ENCODE results near the gene SCARB1. TPM values are rescaled to one million over a fixed set of nuclear protein-coding genes. Genes with fewer than 3 reads are reported as not detected.

The SCARB1 gene
- total and polyA plus RNA-seq, 4 experiments from 2014 or later: 1.5 to 2.6 (median 1.9) TPM

- ChIA-PET CTCF (ENCODE audit: partially characterized antibody) (interaction anchor here (1.0 kb wide), 1 partner anchor 8 kb away, joined by 3 read pairs; no protein-coding TSS in a partner anchor), POLR2A (ENCODE audit: partially characterized antibody) (no interaction called here)
- Histone ChIP-seq H3K4me1 (ENCODE audit: insufficient read depth, low read length) (no peaks in the 10 kb centered on the region), H3K4me3 (ENCODE audit: low read length in 2 of 2) (no peak overlapping the region), H3K27ac (ENCODE audit: low read depth, low read length) (no peak overlapping the region), H3K36me3 (ENCODE audit: insufficient read depth, low read length) (no peaks in the 10 kb centered on the region), H3K9me3 (ENCODE audit: control insufficient read depth in 1 of 2, low read length in 2 of 2) (no peaks in the 10 kb centered on the region), H3K27me3 (ENCODE audit: insufficient read depth, low read length) (no peaks in the 10 kb centered on the region)
- Mint-ChIP-seq H3K9me3 (no peaks in the 10 kb centered on the region), H3K36me3 (no peaks in the 10 kb centered on the region), H3K4me1 (peaks cover 0 to 2% (median 0%) of the 10 kb centered on the region in 4 donors), H3K4me3 (no peak overlapping the region), H3K27ac (peak overlapping the region in 1 of 7 donors; percentile 84), H3K27me3 (no peaks in the 10 kb centered on the region)
- intact Hi-C loops (cut with micrococcal nuclease): no loop called here
- DNase-seq: no peak
Measured at GRCh38 chr12:124854637-124855184, 9.0 kb downstream of the SCARB1 start.

DNA sequence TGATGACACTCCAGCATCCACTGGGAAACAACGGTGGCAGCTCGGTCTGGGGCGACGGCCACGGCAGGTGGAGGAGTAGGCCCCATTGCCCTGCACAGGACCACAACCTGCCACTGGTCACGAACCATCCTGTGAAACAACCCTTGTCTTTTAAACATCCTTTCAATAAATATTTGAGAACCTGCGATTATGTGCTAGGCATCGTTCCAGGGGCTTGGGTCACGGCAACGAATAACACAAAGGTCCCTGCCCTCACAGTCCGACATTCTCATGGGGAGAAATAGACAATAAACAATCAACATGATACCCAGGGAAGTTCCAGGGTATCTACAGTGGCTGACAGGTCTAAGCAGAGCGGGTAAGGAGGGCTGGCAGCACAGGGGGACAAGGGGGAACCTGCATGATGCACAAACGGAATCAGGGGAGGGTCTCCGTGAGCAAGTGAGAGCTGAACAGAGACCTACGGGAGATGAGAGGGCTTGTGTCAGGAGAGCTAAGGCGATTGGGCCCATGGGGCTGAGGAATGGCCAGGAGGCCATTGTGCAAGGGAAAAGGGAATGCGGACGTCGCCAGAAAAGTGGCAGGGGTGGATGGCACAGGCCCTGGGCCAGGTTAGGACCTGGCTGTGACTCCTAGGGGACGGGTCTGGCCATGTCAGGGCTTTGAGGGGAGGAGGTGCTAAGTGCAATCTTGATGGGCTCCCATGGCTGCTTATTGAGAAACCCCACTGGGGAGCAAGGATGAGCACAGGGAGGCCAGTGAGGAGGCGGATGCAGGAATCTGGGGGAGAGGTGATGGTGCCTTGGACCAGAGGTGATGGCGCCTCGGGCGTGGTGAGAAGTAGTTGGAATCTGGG lies 9.7 kb downstream of the SCARB1 start:
- no peak for DNase-seq
- ChIA-PET CTCF (ENCODE audit: partially characterized antibody) (no interaction called here), POLR2A (ENCODE audit: partially characterized antibody) (no interaction called here)
- H3K9me3 Mint-ChIP-seq: no peaks in the 10 kb centered on the region
- no peak overlapping the region for H3K27ac Mint-ChIP-seq
- H3K27ac ChIP-seq (ENCODE audit: low read depth, low read length): no peak overlapping the region
- no peaks in the 10 kb centered on the region for H3K9me3 ChIP-seq (ENCODE audit: control insufficient read depth in 1 of 2, low read length in 2 of 2)
- no peaks in the 10 kb centered on the region for H3K36me3 Mint-ChIP-seq
- H3K4me3 Mint-ChIP-seq: no peak overlapping the region
- H3K27me3 Mint-ChIP-seq: no peaks in the 10 kb centered on the region
- intact Hi-C loops (cut with micrococcal nuclease): no loop called here
- H3K4me3 ChIP-seq (ENCODE audit: low read length in 2 of 2): no peak overlapping the region
- no peaks in the 10 kb centered on the region for H3K4me1 ChIP-seq (ENCODE audit: insufficient read depth, low read length)
- no peaks in the 10 kb centered on the region for H3K36me3 ChIP-seq (ENCODE audit: insufficient read depth, low read length)
- no peaks in the 10 kb centered on the region for H3K27me3 ChIP-seq (ENCODE audit: insufficient read depth, low read length)
- peaks cover 0 to 2% (median 0%) of the 10 kb centered on the region in 4 donors for H3K4me1 Mint-ChIP-seq

DNA sequence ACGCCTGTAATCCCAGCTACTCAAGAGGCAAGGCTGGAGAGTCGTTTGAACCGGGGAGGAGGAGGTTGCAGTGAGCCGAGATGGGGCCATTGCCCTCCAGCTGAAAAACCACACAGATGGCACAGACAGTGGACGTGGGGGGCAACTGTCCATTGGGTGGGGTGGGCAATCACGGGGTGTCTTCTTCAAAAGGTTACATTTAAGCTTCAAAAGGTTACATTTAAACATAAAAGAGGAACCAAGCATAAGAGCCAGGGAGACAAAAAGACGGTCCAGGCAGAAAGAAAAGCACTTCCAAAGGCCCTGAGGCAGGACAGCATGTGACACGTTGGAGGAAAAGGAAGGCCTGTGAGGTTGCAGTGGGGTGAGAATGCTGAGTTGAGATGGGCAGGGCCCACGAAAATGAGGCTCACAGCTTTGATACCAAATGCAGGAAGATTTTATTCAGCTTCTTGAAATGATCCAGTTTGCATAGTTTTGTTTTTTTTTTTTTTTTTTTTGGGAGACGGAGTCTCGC lies 10.7 kb downstream of the SCARB1 start:
- no peaks in the 10 kb centered on the region for H3K4me1 ChIP-seq (ENCODE audit: insufficient read depth, low read length)
- peaks cover 0 to 2% (median 0%) of the 10 kb centered on the region in 4 donors for H3K4me1 Mint-ChIP-seq
- intact Hi-C loops (cut with micrococcal nuclease): no loop called here
- no peaks in the 10 kb centered on the region for H3K27me3 Mint-ChIP-seq
- no peak overlapping the region for H3K27ac Mint-ChIP-seq
- no peaks in the 10 kb centered on the region for H3K36me3 ChIP-seq (ENCODE audit: insufficient read depth, low read length)
- no peak overlapping the region for H3K4me3 ChIP-seq (ENCODE audit: low read length in 2 of 2)
- no peak for DNase-seq
- H3K9me3 ChIP-seq (ENCODE audit: control insufficient read depth in 1 of 2, low read length in 2 of 2): no peaks in the 10 kb centered on the region
- ChIA-PET POLR2A (ENCODE audit: partially characterized antibody) (no interaction called here), CTCF (ENCODE audit: partially characterized antibody) (no interaction called here)
- H3K9me3 Mint-ChIP-seq: no peaks in the 10 kb centered on the region
- H3K36me3 Mint-ChIP-seq: no peaks in the 10 kb centered on the region
- no peak overlapping the region for H3K4me3 Mint-ChIP-seq
- H3K27ac ChIP-seq (ENCODE audit: low read depth, low read length): no peak overlapping the region
- H3K27me3 ChIP-seq (ENCODE audit: insufficient read depth, low read length): no peaks in the 10 kb centered on the region

DNA sequence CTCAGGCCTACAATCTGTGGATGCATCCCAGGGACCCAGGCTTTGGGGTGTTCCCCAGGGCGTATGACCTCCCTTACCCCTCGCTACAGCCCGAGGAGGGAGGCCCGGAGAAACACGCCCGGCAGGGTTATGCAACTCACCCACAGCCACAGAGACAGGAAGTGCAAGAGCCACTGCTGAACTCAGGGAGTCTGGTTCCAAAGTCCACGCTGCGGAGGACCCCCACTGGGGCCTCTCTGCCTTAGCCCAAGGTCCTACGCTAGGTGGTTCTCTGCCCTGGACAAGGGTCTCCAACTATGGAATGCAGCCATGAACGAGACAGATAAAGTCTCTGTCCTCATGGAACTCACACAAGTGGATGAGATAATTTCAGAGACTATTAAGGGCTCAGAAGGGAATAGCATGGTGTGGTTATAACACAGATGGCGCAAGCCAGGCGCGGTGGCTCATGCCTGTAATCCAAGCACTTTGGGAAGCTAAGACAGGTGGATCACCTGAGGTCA lies 11.3 kb downstream of the SCARB1 start:
- no peak overlapping the region for H3K4me3 ChIP-seq (ENCODE audit: low read length in 2 of 2)

DNA sequence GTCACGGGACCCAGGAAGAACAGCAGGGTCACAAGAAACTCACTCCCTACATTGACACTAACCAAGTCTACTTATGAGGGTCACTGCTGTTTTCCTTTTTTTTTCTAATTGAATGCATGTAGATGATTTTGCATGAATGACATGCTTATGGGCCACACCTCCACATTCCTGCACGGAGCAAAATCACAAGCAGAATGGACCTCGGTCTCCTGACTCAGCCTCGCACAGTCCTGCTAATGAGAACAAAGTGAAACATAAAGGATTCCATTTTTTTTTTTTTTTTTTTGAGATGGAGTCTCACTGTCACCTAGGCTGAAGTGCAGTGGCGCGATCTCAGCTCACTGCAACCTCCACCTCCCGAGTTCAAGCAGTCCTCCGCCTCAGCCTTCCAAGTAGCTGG lies 12.3 kb downstream of the SCARB1 start:
- Histone ChIP-seq H3K27ac (ENCODE audit: low read depth, low read length) (no peak overlapping the region), H3K4me1 (ENCODE audit: insufficient read depth, low read length) (no peaks in the 10 kb centered on the region), H3K27me3 (ENCODE audit: insufficient read depth, low read length) (no peaks in the 10 kb centered on the region), H3K36me3 (ENCODE audit: insufficient read depth, low read length) (no peaks in the 10 kb centered on the region), H3K4me3 (ENCODE audit: low read length in 2 of 2) (no peak overlapping the region), H3K9me3 (ENCODE audit: control insufficient read depth in 1 of 2, low read length in 2 of 2) (no peaks in the 10 kb centered on the region)
- Mint-ChIP-seq H3K27me3 (no peaks in the 10 kb centered on the region), H3K4me3 (no peak overlapping the region), H3K4me1 (peaks cover 0 to 2% (median 0%) of the 10 kb centered on the region in 4 donors), H3K36me3 (no peaks in the 10 kb centered on the region), H3K27ac (no peak overlapping the region), H3K9me3 (no peaks in the 10 kb centered on the region)
- ChIA-PET POLR2A (ENCODE audit: partially characterized antibody) (no interaction called here), CTCF (ENCODE audit: partially characterized antibody) (no interaction called here)
- DNase-seq: no peak
- intact Hi-C loops (cut with micrococcal nuclease): no loop called here

More for the DNA sequence above, 11.3 kb downstream of the SCARB1 start:
- Mint-ChIP-seq H3K9me3 (no peaks in the 10 kb centered on the region), H3K27ac (no peak overlapping the region), H3K36me3 (no peaks in the 10 kb centered on the region), H3K4me1 (peaks cover 0 to 2% (median 0%) of the 10 kb centered on the region in 4 donors), H3K4me3 (no peak overlapping the region), H3K27me3 (no peaks in the 10 kb centered on the region)
- no peaks in the 10 kb centered on the region for H3K36me3 ChIP-seq (ENCODE audit: insufficient read depth, low read length)
- no peaks in the 10 kb centered on the region for H3K27me3 ChIP-seq (ENCODE audit: insufficient read depth, low read length)
- CTCF ChIA-PET (ENCODE audit: partially characterized antibody): no interaction called here
- no peaks in the 10 kb centered on the region for H3K4me1 ChIP-seq (ENCODE audit: insufficient read depth, low read length)
- H3K9me3 ChIP-seq (ENCODE audit: control insufficient read depth in 1 of 2, low read length in 2 of 2): no peaks in the 10 kb centered on the region
- DNase-seq: no peak
- no peak overlapping the region for H3K27ac ChIP-seq (ENCODE audit: low read depth, low read length)
- intact Hi-C loops (cut with micrococcal nuclease): no loop called here
- POLR2A ChIA-PET (ENCODE audit: partially characterized antibody): no interaction called here

DNA sequence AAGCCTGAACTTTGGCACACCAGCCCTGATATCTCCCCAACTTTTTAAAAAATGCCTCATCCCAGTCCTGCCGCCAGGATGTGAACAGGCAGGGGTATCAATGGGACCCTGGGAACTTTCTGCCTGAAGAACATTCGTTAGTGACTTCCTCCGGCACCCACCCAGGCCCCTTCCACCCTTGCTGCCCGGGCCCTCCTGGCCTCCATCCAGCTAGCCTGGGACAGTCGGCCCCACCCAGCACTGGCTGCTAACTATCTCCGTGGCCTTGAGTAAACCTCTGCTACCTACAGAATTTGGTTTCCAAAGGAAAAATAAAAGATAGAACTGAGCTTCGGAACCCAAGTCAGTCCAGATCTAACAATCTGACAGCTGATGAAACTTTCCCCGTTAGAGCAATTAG lies 14.3 kb downstream of the SCARB1 start:
- no peak for DNase-seq
- Histone ChIP-seq H3K27ac (ENCODE audit: low read depth, low read length) (no peak overlapping the region), H3K36me3 (ENCODE audit: insufficient read depth, low read length) (no peaks in the 10 kb centered on the region), H3K9me3 (ENCODE audit: control insufficient read depth in 1 of 2, low read length in 2 of 2) (no peaks in the 10 kb centered on the region), H3K4me3 (ENCODE audit: low read length in 2 of 2) (no peak overlapping the region), H3K27me3 (ENCODE audit: insufficient read depth, low read length) (no peaks in the 10 kb centered on the region), H3K4me1 (ENCODE audit: insufficient read depth, low read length) (no peaks in the 10 kb centered on the region)
- H3K4me1 Mint-ChIP-seq: peaks cover 0 to 2% (median 0%) of the 10 kb centered on the region in 4 donors
- H3K36me3 Mint-ChIP-seq: no peaks in the 10 kb centered on the region
- H3K9me3 Mint-ChIP-seq: no peaks in the 10 kb centered on the region
- no peak overlapping the region for H3K4me3 Mint-ChIP-seq
- peak overlapping the region in 1 of 7 donors; percentile 57 for H3K27ac Mint-ChIP-seq
- ChIA-PET POLR2A (ENCODE audit: partially characterized antibody) (no interaction called here), CTCF (ENCODE audit: partially characterized antibody) (no interaction called here)
- intact Hi-C loops (cut with micrococcal nuclease): no loop called here
- no peaks in the 10 kb centered on the region for H3K27me3 Mint-ChIP-seq

- Histone ChIP-seq H3K27ac (ENCODE audit: low read depth, low read length) (no peak overlapping the region), H3K36me3 (ENCODE audit: insufficient read depth, low read length) (no peaks in the 10 kb centered on the region), H3K4me3 (ENCODE audit: low read length in 2 of 2) (no peak overlapping the region), H3K4me1 (ENCODE audit: insufficient read depth, low read length) (no peaks in the 10 kb centered on the region), H3K27me3 (ENCODE audit: insufficient read depth, low read length) (no peaks in the 10 kb centered on the region), H3K9me3 (ENCODE audit: control insufficient read depth in 1 of 2, low read length in 2 of 2) (no peaks in the 10 kb centered on the region)
- peaks cover 0 to 2% (median 0%) of the 10 kb centered on the region in 4 donors for H3K4me1 Mint-ChIP-seq
- intact Hi-C loops (cut with micrococcal nuclease): no loop called here
- no peaks in the 10 kb centered on the region for H3K36me3 Mint-ChIP-seq
- no peaks in the 10 kb centered on the region for H3K9me3 Mint-ChIP-seq
- DNase-seq: no peak
- no peak overlapping the region for H3K4me3 Mint-ChIP-seq
- no peak overlapping the region for H3K27ac Mint-ChIP-seq
- POLR2A ChIA-PET (ENCODE audit: partially characterized antibody): no interaction called here
- H3K27me3 Mint-ChIP-seq: no peaks in the 10 kb centered on the region
- CTCF ChIA-PET (ENCODE audit: partially characterized antibody): no interaction called here
Measured at GRCh38 chr12:124848621-124849380, 14.9 kb downstream of the SCARB1 start.

Measured in CD4-positive, alpha-beta memory T cell (primary cell).